Renal pelvis (tissue), 4 donors: ENCODE data around the gene TRMT2A. TPM values are rescaled to one million over a fixed set of nuclear protein-coding genes. Genes with fewer than 3 reads are reported as not detected.
A peak's percentile ranks its signal among the peaks of the same experiment; 100 is the strongest.

Source experiments
- DNase-seq: peaks from one replicate; pipeline ENCODE4 v3.0.0-alpha.2; 2013
- polyA plus RNA-seq, 3 donors: library from polyadenylated mRNA; unstranded; fragments of 120-200 nt; gene quantifications; one replicate each; pipeline ENCODE4 v1.2.1, GENCODE V29; 2013; ENCODE audit not compliant: insufficient read length in 3 of 3

TRMT2A gene
- polyA plus RNA-seq, 3 donors, result 53.3 to 60.7 (median 59.2) TPM

- no peak for DNase-seq
Observed at GRCh38 chr22:20065896-20066616, 51.0 kb downstream of the TRMT2A start.

DNA sequence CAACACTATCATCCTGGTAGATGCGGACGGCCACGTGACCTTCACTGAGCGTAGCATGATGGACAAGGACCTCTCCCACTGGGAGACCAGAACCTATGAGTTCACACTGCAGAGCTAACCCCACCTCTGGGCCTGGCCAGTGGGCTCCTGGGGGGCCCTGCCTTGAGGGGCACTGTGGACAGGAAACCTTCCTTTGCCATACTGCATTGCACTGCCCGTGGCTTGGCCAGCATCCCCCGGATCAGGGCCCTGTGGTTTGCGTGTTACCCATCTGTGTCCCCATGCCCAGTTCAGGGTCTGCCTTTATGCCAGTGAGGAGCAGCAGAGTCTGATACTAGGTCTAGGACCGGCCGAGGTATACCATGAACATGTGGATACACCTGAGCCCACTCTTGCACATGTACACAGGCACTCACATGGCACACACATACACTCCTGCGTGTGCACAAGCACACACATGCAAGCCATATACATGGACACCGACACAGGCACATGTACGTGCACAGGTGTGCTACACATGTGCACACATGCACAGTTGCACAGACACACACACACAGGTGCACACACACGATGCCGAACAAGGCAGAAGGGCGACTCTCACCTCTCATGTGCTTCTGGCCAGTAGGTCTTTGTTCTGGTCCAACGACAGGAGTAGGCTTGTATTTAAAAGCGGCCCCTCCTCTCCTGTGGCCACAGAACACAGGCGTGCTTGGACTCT lies 52.3 kb downstream of the TRMT2A start:
- DNase-seq, result no peak

DNA sequence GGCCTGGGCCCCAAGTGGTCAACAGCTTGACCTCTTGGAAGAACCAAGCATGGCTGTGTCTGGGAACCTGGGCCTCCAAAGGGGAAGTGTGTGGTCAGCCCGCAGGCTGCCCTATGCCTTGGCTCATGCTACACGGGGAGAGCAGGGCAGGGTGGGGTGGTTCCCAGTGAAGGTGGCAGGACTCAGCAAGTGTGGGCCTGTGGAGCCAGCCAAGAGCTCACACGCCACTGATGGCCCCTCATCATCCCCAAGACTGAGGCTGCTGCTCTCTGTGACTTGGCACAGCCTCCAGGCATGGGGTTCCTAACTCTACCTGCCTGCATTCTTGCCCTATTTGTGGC lies 52.9 kb downstream of the TRMT2A start:
- no peak for DNase-seq

DNA sequence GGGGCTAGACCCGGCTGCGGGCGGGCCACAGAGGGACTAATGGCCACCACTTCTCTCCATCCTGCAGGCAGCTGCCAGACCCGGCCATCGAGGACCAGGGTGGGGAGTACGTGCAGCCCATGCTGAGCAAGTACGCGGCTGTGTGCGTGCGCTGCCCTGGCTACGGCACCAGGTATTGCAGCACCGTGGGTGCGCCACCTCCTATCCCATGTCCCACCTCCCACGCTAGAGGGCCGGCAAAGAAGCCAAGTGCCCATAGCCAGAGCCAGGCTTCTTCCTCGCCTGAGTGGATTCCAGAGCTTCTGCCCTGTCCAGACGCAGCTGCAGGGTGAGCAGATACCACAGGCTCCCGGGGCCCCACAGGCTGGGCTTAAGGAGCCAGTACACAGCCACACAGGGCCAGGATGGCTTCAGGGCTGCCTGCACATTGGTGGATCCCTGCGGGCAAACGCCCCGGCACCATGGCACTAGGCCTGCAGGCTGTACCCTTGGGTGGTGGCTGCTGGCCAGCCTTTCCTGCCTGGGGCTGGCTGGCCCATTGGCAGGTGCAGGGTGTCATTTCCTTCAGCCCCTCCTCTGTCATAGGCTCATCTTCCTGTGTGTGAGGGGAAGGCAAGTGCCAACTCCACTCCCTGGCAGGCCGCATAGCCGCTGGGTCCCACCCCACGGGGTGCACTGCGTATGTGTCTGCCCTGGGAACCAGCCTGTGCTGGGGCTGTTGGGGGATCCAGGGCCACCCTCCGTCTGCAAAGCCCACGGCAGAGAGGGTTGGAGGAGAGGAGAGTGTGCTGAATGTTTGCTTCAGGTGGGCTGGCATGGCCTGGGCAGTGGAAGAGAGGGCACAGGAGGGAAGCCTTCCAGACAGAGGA lies 53.5 kb downstream of the TRMT2A start:
- peak; percentile 24 for DNase-seq

- DNase-seq, result no peak
Observed at GRCh38 chr22:20062766-20063083, 54.3 kb downstream of the TRMT2A start.

- no peak for DNase-seq
Observed at GRCh38 chr22:20062043-20062765, 54.8 kb downstream of the TRMT2A start.

Other genes starting within 250 kb of the TRMT2A start
- gene COMT, start 175.5 kb downstream of the TRMT2A start, polyA plus RNA-seq, result 100 to 1,000 TPM; 116 to 143 (median 126) TPM
- 10 to 100 TPM; 29.9 to 36.0 (median 30.0) TPM for gene TXNRD2, start 175.4 kb downstream of the TRMT2A start, polyA plus RNA-seq
- 10 to 100 TPM; 27.0 to 35.2 (median 29.6) TPM for gene ARVCF, start 100.4 kb downstream of the TRMT2A start, polyA plus RNA-seq
- 10 to 100 TPM; 10.8 to 12.3 (median 11.4) TPM for gene TANGO2, start 96.1 kb downstream of the TRMT2A start, polyA plus RNA-seq
- gene DGCR8, start 37.0 kb downstream of the TRMT2A start, polyA plus RNA-seq, result 10 to 100 TPM; 48.3 to 60.3 (median 59.2) TPM
- gene RANBP1, start 1.1 kb downstream of the TRMT2A start, polyA plus RNA-seq, result 100 to 1,000 TPM; 171 to 203 (median 199) TPM
- gene ZDHHC8, start 14.6 kb upstream of the TRMT2A start, polyA plus RNA-seq, result 10 to 100 TPM; 50.6 to 59.7 (median 51.6) TPM
- gene CCDC188, start 33.8 kb upstream of the TRMT2A start, polyA plus RNA-seq, result 1 to 10 TPM in 2 of 3 donors, under 1 TPM in 1; 0.98 to 2.1 (median 1.5) TPM
- gene RTN4R, start 151.1 kb upstream of the TRMT2A start, polyA plus RNA-seq, result 10 to 100 TPM in 1 of 3 donors, 1 to 10 TPM in 2; 5.8 to 11.2 (median 7.6) TPM
- 10 to 100 TPM; 54.6 to 66.3 (median 63.8) TPM for gene DGCR6L, start 202.8 kb upstream of the TRMT2A start, polyA plus RNA-seq